HG03103 (cell line): ENCODE results near the gene FAM24B.
"Not testable (repeated sequence)": the region's sequence is repeated elsewhere in the genome, so short reads cannot be mapped to it uniquely, and the experiment has no call there.

Experiments used
- ATAC-seq: cut with Tn5 transposase; IDR thresholded peaks from one replicate; pipeline ENCODE4 v1.9.1; 2021; ENCODE audit warnings: low read depth; ENCODE audit not compliant: unreplicated experiment

FAM24B gene

DNA sequence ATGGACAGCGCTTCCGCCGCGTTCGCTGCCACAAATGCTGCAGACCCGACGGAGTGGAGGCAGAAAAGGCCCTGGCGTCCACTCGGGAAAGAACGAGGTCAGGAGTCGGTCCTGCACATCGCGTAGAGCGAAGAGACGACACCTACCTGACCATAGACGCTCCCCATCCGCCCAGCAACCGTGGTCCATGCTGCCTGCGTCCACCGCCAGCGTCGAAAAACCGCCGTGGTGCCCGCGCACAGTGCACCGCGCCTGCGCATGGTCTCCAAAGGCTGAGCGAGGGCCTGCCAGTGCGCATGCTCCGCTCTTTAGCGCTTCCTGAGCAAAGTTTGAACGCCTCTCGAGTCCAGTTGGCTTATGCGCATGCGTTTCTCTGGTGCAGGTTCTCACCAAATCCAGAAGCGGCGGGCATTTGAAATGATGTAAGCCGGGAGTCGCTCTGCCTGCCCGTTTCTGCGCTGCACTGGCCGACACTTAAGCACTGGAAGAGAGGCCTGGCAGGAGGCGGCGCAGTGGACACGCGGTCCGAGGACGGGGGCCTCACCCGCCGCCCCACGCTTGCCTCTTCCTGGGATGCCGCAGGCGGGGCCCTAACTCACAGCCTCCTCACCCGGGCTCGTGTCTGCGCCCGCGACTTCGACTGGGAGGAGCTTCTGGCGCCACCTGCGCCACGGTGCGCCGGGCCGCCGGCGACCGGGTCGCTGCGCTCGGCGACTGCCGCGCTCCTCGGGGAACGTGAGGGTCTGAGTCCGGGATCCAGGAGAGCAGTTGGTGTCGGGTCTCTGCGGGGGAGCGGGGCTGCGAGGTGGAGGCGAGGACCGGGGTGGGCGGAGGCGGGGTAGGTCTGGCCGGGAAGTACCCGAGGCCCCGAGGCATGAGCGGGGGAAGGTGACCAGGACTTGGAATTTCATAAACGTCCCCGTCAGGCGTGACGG is at the start of gene FAM24B:
FAM24B (minus strand) TSS at position 243 of the 935 bp plus-strand sequence. CDS start 29,066 bp downstream, outside the sequence.
- peak; percentile 72 for ATAC-seq

GRCh38 chr10:122915700-122916099 is 36.3 kb upstream of the FAM24B start:
- no peak for ATAC-seq

GRCh38 chr10:122911889-122912484 is 32.6 kb upstream of the FAM24B start:
- ATAC-seq, result no peak

GRCh38 chr10:122910310-122910709 is 30.9 kb upstream of the FAM24B start, which contains the start of gene FAM24A:
TSS of gene FAM24A (plus strand) at chr10:122910610. CDS start at chr10:122911635, 1,025 bp downstream.
- no peak for ATAC-seq

GRCh38 chr10:122903861-122904260 is 24.5 kb upstream of the FAM24B start:
- ATAC-seq, result not testable (repeated sequence)

- no peak for ATAC-seq
These were observed 15.0 kb upstream of the FAM24B start for GRCh38 chr10:122894261-122894944.

DNA sequence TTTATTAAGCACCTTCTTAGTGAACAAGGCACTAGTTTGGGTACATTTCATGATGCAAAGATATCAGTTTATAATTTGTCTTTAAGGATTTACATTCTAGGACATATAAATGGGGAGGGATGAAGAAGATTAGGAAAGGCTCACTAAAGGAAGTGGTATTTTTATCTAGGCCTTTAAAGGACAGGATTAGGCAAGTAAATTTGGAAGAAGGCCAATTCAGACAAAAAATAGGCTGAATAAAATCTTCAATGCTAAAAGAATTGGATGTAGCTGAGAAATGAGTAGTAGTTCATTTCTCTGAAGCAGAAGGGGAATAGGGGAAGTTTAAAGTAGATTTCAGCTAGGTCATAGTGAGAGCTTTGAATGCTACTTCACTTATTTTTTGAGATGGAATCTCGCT is 4.8 kb upstream of the FAM24B start:
- ATAC-seq, result no peak

DNA sequence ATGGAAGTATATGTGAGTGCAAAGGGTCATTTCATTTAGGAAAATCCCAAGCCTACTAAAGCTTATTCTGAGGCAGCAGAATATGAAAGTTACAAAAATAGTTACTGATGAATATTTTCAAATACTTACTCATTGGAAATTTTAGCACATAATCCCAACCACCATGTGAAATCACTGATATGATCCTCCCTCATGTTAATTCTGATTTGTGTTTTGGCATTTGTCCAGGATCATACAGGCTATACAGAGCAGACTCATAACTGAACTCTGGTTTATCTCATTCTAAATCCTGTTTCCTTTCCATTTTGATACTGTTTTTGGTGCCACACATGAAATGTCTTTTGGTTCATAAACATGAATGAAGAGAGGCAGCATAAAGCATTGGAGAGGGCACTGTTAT is 3.4 kb upstream of the FAM24B start:
- ATAC-seq, result no peak

GRCh38 chr10:122878799-122879338 is 512 bp downstream of the FAM24B start:
- ATAC-seq, result no peak

DNA sequence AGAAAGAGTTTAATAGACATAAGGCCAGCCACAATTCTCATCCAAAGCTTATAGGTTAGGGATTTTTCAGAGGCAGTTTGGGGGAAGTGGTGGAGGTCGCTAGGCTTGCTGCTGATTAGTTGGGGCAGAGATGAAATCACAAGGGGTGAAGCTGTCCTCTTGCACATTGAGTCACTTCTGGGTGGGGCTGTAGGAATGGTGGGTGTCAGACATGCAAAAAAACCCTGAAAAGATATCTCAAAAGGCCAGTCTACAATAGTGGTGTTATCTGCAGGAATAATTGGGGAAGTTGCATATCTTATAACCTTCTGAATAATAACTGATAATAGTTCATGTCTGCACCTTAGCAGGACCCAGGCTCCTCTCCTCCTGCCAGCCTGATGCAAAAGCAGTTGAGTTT is 2.1 kb downstream of the FAM24B start:
- ATAC-seq, result no peak

DNA sequence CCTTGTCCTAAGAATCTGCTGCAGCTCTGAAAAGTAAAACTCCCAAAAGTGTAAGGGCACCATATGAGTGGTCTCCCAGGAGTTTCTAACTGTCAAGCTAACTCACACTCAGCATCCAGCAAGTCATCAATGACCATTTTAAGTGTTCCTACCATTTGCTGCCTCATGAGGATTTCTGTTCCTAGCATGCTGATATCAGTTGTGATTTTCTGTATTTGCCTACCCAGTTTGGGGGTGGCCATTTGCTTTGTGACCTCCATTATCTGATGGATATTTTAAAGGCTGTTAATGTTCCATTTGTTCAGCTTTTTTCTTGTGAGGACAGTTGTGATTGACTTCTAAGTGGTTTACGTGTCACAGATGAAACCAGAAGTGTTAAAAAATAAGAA is 2.9 kb downstream of the FAM24B start:
- no peak for ATAC-seq

GRCh38 chr10:122875843-122876466 is 3.4 kb downstream of the FAM24B start:
- no peak for ATAC-seq

DNA sequence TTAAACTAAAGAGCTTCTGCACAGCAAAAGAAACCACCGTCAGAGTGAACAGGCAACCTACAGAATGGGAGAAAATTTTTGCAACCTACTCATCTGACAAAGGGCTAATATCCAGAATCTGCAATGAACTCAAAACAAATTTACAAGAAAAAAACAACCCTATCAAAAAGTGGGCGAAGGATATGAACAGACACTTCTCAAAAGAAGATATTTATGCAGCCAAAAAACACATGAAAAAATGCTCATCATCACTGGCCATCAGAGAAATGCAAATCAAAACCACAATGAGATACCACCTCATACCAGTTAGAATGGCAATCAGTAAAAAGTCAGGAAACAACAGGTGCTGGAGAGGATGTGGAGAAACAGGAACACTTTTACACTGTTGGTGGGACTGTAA is 7.4 kb downstream of the FAM24B start:
- ATAC-seq, result not testable (repeated sequence)

DNA sequence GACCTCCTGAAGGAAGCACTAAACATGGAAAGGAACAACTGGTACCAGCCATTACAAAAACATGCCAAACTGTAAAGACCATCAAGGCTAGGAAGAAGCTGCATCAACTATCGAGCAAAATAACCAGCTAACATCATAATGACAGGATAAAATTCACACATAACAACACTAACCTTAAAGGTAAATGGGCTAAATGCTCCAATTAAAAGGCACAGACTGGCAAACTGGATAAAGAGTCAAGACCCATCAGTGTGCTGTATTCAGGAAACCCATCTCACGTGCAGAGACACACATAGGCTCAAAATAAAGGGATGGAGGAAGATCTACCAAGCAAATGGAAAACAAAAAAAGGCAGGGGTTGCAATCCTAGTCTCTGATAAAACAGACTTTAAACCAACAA is 10.6 kb downstream of the FAM24B start:
- not testable (repeated sequence) for ATAC-seq

DNA sequence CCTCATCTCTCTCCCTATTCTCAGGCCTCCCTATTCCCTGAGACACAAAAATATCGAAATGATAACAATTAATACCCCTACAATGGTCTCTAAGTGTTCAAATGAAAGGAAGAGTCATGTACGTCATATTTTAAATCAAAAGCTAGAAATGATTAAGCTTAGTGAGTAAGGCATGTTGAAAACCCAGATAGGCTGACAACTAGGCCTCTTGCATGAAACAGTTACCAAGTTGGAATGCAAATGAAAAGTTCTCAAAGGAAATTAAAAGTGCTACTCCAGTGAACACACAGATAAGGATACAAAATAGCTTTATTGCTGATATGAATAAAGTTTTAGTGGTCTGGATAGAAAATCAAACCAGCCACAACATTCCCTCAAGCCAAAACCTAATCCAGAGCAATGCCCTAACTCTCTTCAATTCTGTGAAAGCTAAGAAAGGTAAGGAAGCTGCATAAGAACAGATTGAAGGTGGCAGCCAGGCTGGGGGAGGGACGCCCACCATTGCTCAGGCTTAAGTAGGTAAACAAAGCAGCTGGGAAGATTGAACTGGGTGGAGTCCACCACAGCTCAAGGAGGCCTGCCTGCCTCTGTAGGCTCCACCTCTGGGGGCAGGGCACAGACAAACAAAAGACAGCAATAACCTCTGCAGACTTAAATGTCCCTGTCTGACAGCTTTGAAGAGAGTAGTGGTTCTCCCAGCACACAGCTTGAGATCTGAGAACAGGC is 12.5 kb downstream of the FAM24B start:
- ATAC-seq, result not testable (repeated sequence)

- ATAC-seq, result no peak
These were observed 14.5 kb downstream of the FAM24B start for GRCh38 chr10:122864901-122865300.

DNA sequence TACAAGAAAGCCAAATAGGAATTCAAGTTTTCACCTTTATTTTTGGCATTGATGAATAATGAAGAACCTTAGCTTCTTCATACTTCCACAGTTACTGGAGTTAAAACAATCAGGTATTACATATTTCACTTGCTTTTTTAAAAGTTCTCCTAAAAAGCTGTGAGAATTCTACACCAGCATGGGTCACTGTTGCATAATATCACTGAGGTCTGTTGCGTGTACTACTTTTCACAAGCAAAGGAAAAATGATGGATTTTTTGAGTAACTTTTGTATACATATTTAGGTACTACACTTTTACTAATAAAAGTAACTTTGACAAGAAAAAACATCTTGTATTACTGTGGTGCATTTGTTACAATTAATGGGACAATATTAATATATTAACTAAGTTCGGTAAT is 15.2 kb downstream of the FAM24B start:
- no peak for ATAC-seq

GRCh38 chr10:122863216-122864193 is 15.9 kb downstream of the FAM24B start:
- no peak for ATAC-seq

DNA sequence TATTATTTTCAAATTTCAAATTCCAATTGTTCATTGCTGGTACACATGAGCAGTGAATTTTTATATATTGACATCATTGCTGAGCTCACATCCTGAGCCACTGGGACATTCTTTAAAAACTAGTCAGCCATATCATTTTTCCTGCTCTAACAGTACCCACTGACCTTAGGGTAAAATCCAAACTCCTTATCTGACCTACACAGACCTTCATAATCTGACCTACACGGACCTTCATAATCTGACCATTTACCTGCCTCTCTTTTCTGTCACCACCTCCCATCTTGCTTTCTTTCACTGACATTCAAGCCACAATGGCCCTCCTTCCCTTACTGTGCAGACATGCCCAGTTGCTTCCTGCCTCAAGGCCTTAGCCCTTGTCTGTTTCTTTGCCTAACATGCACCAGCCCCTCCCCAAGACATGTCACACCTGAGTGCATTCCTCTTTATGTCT is 17.6 kb downstream of the FAM24B start:
- no peak for ATAC-seq
